LNCAP (cell line): ENCODE data around the gene MAP3K5.

Experiments
- CTCF ChIP-seq: fragments of 450-650 bp; IDR thresholded peaks from 2 replicates; pipeline ENCODE4 v1.5.1; 2017; ENCODE audit warnings: mild to moderate bottlenecking

Gene MAP3K5

GRCh38 chr6:136508725-136509392 lies 283.4 kb downstream of the MAP3K5 start:
- no peak for TF ChIP-seq CTCF
